ENCODE data around the gene PDE4B. TPM values are rescaled to one million over a fixed set of nuclear protein-coding genes. Genes with fewer than 3 reads are reported as not detected.

The PDE4B gene
- total RNA-seq, 2 experiments from 2014 or later = 2.4 to 3.1 TPM

- H3K9me2 ChIP-seq (ENCODE audit: insufficient read depth, low read length) = no peaks in the 10 kb centered on the region
- intact Hi-C loops (cut with micrococcal nuclease; ENCODE audit: unreplicated experiment) = no loop called here
- peaks cover 5% of the 10 kb centered on the region; the same call in 1 of the 2 replicates for H3K79me2 ChIP-seq (ENCODE audit: insufficient read depth, low read depth, low read length)
- no peak overlapping the region for H3K4me3 ChIP-seq (ENCODE audit: low read depth, low read length, poor library complexity, severe bottlenecking)
- no peak overlapping the region for H2AFZ ChIP-seq (ENCODE audit: low read length)
- POLR2A ChIA-PET = interaction anchor here (1.2 to 1.9 kb wide), 2 partner anchors 12 to 17 kb away, joined by 3 to 4 read pairs; no protein-coding TSS in a partner anchor
- no peak overlapping the region for H3K27ac ChIP-seq (ENCODE audit: low read depth, low read length, poor library complexity, severe bottlenecking)
- CTCF ChIA-PET (ENCODE audit: unreplicated experiment) = no interaction called here
- no peaks in the 10 kb centered on the region for H4K20me1 ChIP-seq (ENCODE audit: insufficient read depth, low read length)
- no peak for TF ChIP-seq CTCF (conservative IDR thresholded peaks at IDR 0.05; ENCODE audit: low read length)
- no peak for TF ChIP-seq EZH2phosphoT487 (IDR thresholded peaks at IDR 0.05; ENCODE audit: borderline replicate concordance, low read depth, low read length)
- BruUV-seq (replicated peaks) = no TSS peak
- peaks cover 16% of the 10 kb centered on the region for H3K4me1 ChIP-seq (ENCODE audit: insufficient read depth, low read length, poor library complexity, severe bottlenecking)
- no peak overlapping the region for H3K4me2 ChIP-seq (ENCODE audit: low read length)
- no peaks in the 10 kb centered on the region for H3K9me3 ChIP-seq (ENCODE audit: low read length)
- H3K36me3 ChIP-seq (ENCODE audit: insufficient read depth, low read length) = peaks cover 35% of the 10 kb centered on the region
- no peak for DNase-seq (ENCODE audit: low spot score)
Measured at GRCh38 chr1:66359269-66359668, 566.6 kb downstream of the PDE4B start.

GRCh38 chr1:66359815-66360214, 567.1 kb downstream of the PDE4B start:
- H3K4me3 ChIP-seq (ENCODE audit: low read depth, low read length, poor library complexity, severe bottlenecking) = no peak overlapping the region
- ChIA-PET POLR2A (interaction anchor here (0.6 to 2.3 kb wide), 5 partner anchors 10 to 74 kb away, joined by 3 to 9 read pairs (median 4); no protein-coding TSS in a partner anchor), CTCF (ENCODE audit: unreplicated experiment) (no interaction called here)
- H3K9me3 ChIP-seq (ENCODE audit: low read length) = no peaks in the 10 kb centered on the region
- H4K20me1 ChIP-seq (ENCODE audit: insufficient read depth, low read length) = no peaks in the 10 kb centered on the region
- H3K79me2 ChIP-seq (ENCODE audit: insufficient read depth, low read depth, low read length) = peaks cover 3% of the 10 kb centered on the region; the same call in 1 of the 2 replicates
- no peaks in the 10 kb centered on the region for H3K9me2 ChIP-seq (ENCODE audit: insufficient read depth, low read length)
- no peak overlapping the region for H3K27ac ChIP-seq (ENCODE audit: low read depth, low read length, poor library complexity, severe bottlenecking)
- H3K4me2 ChIP-seq (ENCODE audit: low read length) = peak overlapping the region; percentile 43
- H2AFZ ChIP-seq (ENCODE audit: low read length) = peak overlapping the region; percentile 20; the same call in 1 of the 2 replicates
- no TSS peak for BruUV-seq (replicated peaks)
- TF ChIP-seq EZH2phosphoT487 (IDR thresholded peaks at IDR 0.05; ENCODE audit: borderline replicate concordance, low read depth, low read length) (no peak), CTCF (conservative IDR thresholded peaks at IDR 0.05; ENCODE audit: low read length) (no peak)
- peaks cover 16% of the 10 kb centered on the region for H3K4me1 ChIP-seq (ENCODE audit: insufficient read depth, low read length, poor library complexity, severe bottlenecking)
- peaks cover 41% of the 10 kb centered on the region for H3K36me3 ChIP-seq (ENCODE audit: insufficient read depth, low read length)
- no peak for DNase-seq (ENCODE audit: low spot score)
- intact Hi-C loops (cut with micrococcal nuclease; ENCODE audit: unreplicated experiment) = loop anchor here (2.0 kb wide), 1 partner anchor 87 kb away; no protein-coding TSS in a partner anchor

- H2AFZ ChIP-seq (ENCODE audit: low read length) = peak overlapping the region; percentile 20; the same call in 1 of the 2 replicates
- CTCF ChIA-PET (ENCODE audit: unreplicated experiment) = no interaction called here
- no peak overlapping the region for H3K4me3 ChIP-seq (ENCODE audit: low read depth, low read length, poor library complexity, severe bottlenecking)
- no peaks in the 10 kb centered on the region for H4K20me1 ChIP-seq (ENCODE audit: insufficient read depth, low read length)
- H3K36me3 ChIP-seq (ENCODE audit: insufficient read depth, low read length) = peaks cover 46% of the 10 kb centered on the region
- intact Hi-C loops (cut with micrococcal nuclease; ENCODE audit: unreplicated experiment) = loop anchor here (2.0 kb wide), 1 partner anchor 86 kb away; no protein-coding TSS in a partner anchor
- DNase-seq (ENCODE audit: low spot score) = peak; percentile 56
- no peaks in the 10 kb centered on the region for H3K9me3 ChIP-seq (ENCODE audit: low read length)
- H3K4me2 ChIP-seq (ENCODE audit: low read length) = peak overlapping the region; percentile 43
- no TSS peak for BruUV-seq (replicated peaks)
- H3K9me2 ChIP-seq (ENCODE audit: insufficient read depth, low read length) = no peaks in the 10 kb centered on the region
- no peak overlapping the region for H3K27ac ChIP-seq (ENCODE audit: low read depth, low read length, poor library complexity, severe bottlenecking)
- peaks cover 16% of the 10 kb centered on the region for H3K4me1 ChIP-seq (ENCODE audit: insufficient read depth, low read length, poor library complexity, severe bottlenecking)
- TF ChIP-seq CTCF (conservative IDR thresholded peaks at IDR 0.05; ENCODE audit: low read length) (peak; percentile 82), EZH2phosphoT487 (IDR thresholded peaks at IDR 0.05; ENCODE audit: borderline replicate concordance, low read depth, low read length) (no peak)
- POLR2A ChIA-PET = interaction anchor here (0.6 to 2.3 kb wide), 5 partner anchors 9 to 74 kb away, joined by 3 to 9 read pairs (median 3); no protein-coding TSS in a partner anchor
- H3K79me2 ChIP-seq (ENCODE audit: insufficient read depth, low read depth, low read length) = no peaks in the 10 kb centered on the region
Measured at GRCh38 chr1:66360285-66360724, 567.6 kb downstream of the PDE4B start.
